HepG2 (cell line): Measurements from ENCODE around the gene BBOF1. TPM values are rescaled to one million over a fixed set of nuclear protein-coding genes. Genes with fewer than 3 reads are reported as not detected.

Source experiments
- AGO2 ChIP-seq: fragments of 200-400 bp; formaldehyde crosslinking; optimal IDR thresholded peaks from 2 replicates; pipeline ENCODE3; 2017; ENCODE audit warnings: mild to moderate bottlenecking, low read depth, low read length, moderate library complexity
- ASH2L ChIP-seq: fragments of 300-600, 200-600 bp; sonication (generic); IDR thresholded peaks from 2 replicates; pipeline ENCODE4 v1.7.0; 2017; ENCODE audit warnings: low read depth, mild to moderate bottlenecking, moderate library complexity, mixed read lengths, low read length; ENCODE audit not compliant: insufficient read length
- BRD4 ChIP-seq: sonication (generic); formaldehyde crosslinking; IDR thresholded peaks from 2 replicates; pipeline ENCODE4 v1.4.0; 2020; ENCODE audit warnings: missing genetic modification reagents
- HCFC1 ChIP-seq: fragments of 150-350 bp; IDR thresholded peaks from 2 replicates; pipeline ENCODE4 v1.6.1; 2014; ENCODE audit warnings: low read depth, low read length
- KLF11 ChIP-seq: IDR thresholded peaks from 2 replicates; pipeline ENCODE4 v1.6.1; 2016; ENCODE audit warnings: missing compliant biosample characterization
- KLF15 ChIP-seq: sonication (generic); formaldehyde crosslinking; IDR thresholded peaks from 2 replicates; pipeline ENCODE4 v1.8.1; 2023; ENCODE audit warnings: borderline replicate concordance, mild to moderate bottlenecking, inconsistent platforms, missing genetic modification reagents, mixed read lengths
- MED8 ChIP-seq: sonication (generic); formaldehyde crosslinking; IDR thresholded peaks from 2 replicates; pipeline ENCODE4 v1.8.1; 2023; ENCODE audit warnings: mild to moderate bottlenecking, missing genetic modification reagents; ENCODE audit not compliant: insufficient replicate concordance
- MEF2D ChIP-seq: sonication (generic); formaldehyde crosslinking; IDR thresholded peaks from 2 replicates; pipeline ENCODE4 v1.5.1; 2020; ENCODE audit warnings: mild to moderate bottlenecking, missing genetic modification reagents
- NFRKB ChIP-seq: fragments of 450-650 bp; IDR thresholded peaks from 2 replicates; pipeline ENCODE4 v1.6.1; 2017
- SMAD9 ChIP-seq: sonication (generic); formaldehyde crosslinking; IDR thresholded peaks from 2 replicates; pipeline ENCODE4 v1.5.1; 2020; ENCODE audit warnings: mild to moderate bottlenecking, missing genetic modification reagents
- TGIF2 ChIP-seq: IDR thresholded peaks from 2 replicates; pipeline ENCODE4 v1.6.1; 2016; ENCODE audit warnings: control low read depth, missing compliant biosample characterization
- ZFP36L1 ChIP-seq: sonication (generic); formaldehyde crosslinking; IDR thresholded peaks from 2 replicates; pipeline ENCODE4 v1.8.0; 2022; ENCODE audit warnings: mild to moderate bottlenecking, missing genetic modification reagents, moderate library complexity
- ZNF138 ChIP-seq: sonication (generic); formaldehyde crosslinking; IDR thresholded peaks from 2 replicates; pipeline ENCODE4 v1.5.0; 2020; ENCODE audit warnings: mild to moderate bottlenecking, low read depth, missing genetic modification reagents
- ZNF234 ChIP-seq: sonication (generic); formaldehyde crosslinking; conservative IDR thresholded peaks from 2 replicates; pipeline ENCODE4 v1.5.1; 2020; ENCODE audit warnings: mild to moderate bottlenecking, missing genetic modification reagents
- ZNF432 ChIP-seq: sonication (generic); formaldehyde crosslinking; IDR thresholded peaks from 2 replicates; pipeline ENCODE4 v1.5.0; 2020; ENCODE audit warnings: missing genetic modification reagents, mild to moderate bottlenecking, borderline replicate concordance
- ZNF780A ChIP-seq: sonication (generic); formaldehyde crosslinking; IDR thresholded peaks from 2 replicates; pipeline ENCODE4 v1.8.0; 2022; ENCODE audit warnings: mild to moderate bottlenecking, missing genetic modification reagents, moderate library complexity
- polyA plus RNA-seq, 8 experiments: library from polyadenylated mRNA; depleted of rRNA in 3 of 8; stranded (reverse) in 7 of 8; unstranded in 1 of 8; fragments of >200 nt; fragmentation: Illumina TruSeq in 4 of 8; extraction: Trizol in 4 of 8; gene quantifications; 2 replicates each; pipeline versions ENCODE4 v1.2.1 to v1.2.3, GENCODE V29; 2011 to 2016; ENCODE audit warnings: low read depth in 4 of 8, missing spikeins in 1 of 8, mixed read lengths in 1 of 8; ENCODE audit not compliant: insufficient read depth in 1 of 8
- total RNA-seq, 5 experiments: library from RNA; depleted of rRNA; stranded (reverse); fragments of >200 nt; fragmentation: Illumina TruSeq; extraction: Trizol; gene quantifications; 2 replicates each; pipeline ENCODE4 v1.2.3, GENCODE V29; 2016; ENCODE audit warnings: low read depth in 1 of 5
- TF ChIP-seq, protein P1 (sequence below): sonication (generic); formaldehyde crosslinking; IDR thresholded peaks from 2 replicates; pipeline ENCODE4 v1.8.0; 2022; ENCODE audit warnings: mild to moderate bottlenecking, missing genetic modification reagents, moderate library complexity
- TF ChIP-seq, protein P2 (sequence below): fragments of 450-650 bp; IDR thresholded peaks from 2 replicates; pipeline ENCODE4 v1.6.1; 2016
- TF ChIP-seq, protein P3 (sequence below): sonication (generic); formaldehyde crosslinking; IDR thresholded peaks from 2 replicates; pipeline ENCODE4 v1.8.0; 2022; ENCODE audit warnings: mild to moderate bottlenecking, missing genetic modification reagents, borderline replicate concordance
- TF ChIP-seq, protein P4 (sequence below): sonication (generic); formaldehyde crosslinking; IDR thresholded peaks from 2 replicates; pipeline ENCODE4 v1.5.0; 2020; ENCODE audit warnings: missing genetic modification reagents, mild to moderate bottlenecking, borderline replicate concordance
- TF ChIP-seq, protein P5 (sequence below): sonication (generic); formaldehyde crosslinking; IDR thresholded peaks from 2 replicates; pipeline ENCODE4 v1.4.0; 2020; ENCODE audit warnings: mild to moderate bottlenecking, missing genetic modification reagents
- TF ChIP-seq, protein P6 (sequence below): sonication (generic); formaldehyde crosslinking; IDR thresholded peaks from 2 replicates; pipeline ENCODE4 v1.4.0; 2020; ENCODE audit warnings: mild to moderate bottlenecking, missing genetic modification reagents
- TF ChIP-seq, protein P7 (sequence below): sonication (generic); formaldehyde crosslinking; conservative IDR thresholded peaks from 2 replicates; pipeline ENCODE4 v1.4.0; 2020; ENCODE audit warnings: missing genetic modification reagents

The BBOF1 gene
- total and polyA plus RNA-seq, 2 of the 13 experiments (the other 11 are each of a cell fraction or from before 2014, with no cell fraction given) = 1.6 to 2.3 TPM

DNA sequence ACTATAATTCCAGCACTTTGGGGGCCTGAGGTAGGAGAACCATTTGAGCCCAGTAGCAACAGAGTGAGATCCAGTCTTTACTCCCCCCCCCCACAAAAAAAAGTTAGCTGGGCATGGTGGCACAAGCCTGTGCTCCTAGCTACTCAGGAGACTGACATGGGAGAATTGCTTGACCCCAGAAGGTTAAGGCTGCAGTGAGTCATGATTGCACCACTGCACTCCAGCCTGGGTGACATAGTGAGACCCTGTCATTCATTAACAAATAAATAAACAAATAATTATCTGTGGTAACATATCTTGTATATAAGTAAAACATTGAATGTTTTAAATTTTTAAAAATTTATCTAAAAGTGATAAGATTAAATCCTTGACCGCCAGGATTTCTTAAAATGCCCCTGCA, 4.8 kb upstream of the BBOF1 start (continued):
- peak; percentile 7; the same call in 1 of the 2 replicates for TF ChIP-seq MEF2D (CRISPR knock-in tag)
- TF ChIP-seq, protein P1, sequence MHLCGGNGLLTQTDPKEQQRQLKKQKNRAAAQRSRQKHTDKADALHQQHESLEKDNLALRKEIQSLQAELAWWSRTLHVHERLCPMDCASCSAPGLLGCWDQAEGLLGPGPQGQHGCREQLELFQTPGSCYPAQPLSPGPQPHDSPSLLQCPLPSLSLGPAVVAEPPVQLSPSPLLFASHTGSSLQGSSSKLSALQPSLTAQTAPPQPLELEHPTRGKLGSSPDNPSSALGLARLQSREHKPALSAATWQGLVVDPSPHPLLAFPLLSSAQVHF (CRISPR knock-in tag) = no peak
- no peak for TF ChIP-seq ZNF138 (CRISPR knock-in tag)
- TF ChIP-seq, protein P2, sequence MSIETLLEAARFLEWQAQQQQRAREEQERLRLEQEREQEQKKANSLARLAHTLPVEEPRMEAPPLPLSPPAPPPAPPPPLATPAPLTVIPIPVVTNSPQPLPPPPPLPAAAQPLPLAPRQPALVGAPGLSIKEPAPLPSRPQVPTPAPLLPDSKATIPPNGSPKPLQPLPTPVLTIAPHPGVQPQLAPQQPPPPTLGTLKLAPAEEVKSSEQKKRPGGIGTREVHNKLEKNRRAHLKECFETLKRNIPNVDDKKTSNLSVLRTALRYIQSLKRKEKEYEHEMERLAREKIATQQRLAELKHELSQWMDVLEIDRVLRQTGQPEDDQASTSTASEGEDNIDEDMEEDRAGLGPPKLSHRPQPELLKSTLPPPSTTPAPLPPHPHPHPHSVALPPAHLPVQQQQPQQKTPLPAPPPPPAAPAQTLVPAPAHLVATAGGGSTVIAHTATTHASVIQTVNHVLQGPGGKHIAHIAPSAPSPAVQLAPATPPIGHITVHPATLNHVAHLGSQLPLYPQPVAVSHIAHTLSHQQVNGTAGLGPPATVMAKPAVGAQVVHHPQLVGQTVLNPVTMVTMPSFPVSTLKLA = no peak
- no peak for TF ChIP-seq MED8 (CRISPR knock-in tag)
- no peak for TF ChIP-seq ZNF234 (CRISPR knock-in tag)
- no peak for TF ChIP-seq AGO2
- TF ChIP-seq KLF15 (CRISPR knock-in tag) = no peak
- TF ChIP-seq, protein P3, sequence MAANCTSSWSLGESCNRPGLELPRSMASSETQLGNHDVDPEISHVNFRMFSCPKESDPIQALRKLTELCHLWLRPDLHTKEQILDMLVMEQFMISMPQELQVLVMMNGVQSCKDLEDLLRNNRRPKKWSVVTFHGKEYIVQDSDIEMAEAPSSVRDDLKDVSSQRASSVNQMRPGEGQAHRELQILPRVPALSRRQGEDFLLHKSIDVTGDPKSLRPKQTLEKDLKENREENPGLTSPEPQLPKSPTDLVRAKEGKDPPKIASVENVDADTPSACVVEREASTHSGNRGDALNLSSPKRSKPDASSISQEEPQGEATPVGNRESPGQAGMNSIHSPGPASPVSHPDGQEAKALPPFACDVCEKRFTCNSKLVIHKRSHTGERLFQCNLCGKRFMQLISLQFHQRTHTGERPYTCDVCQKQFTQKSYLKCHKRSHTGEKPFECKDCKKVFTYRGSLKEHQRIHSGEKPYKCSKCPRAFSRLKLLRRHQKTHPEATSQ (CRISPR knock-in tag) = no peak
- no peak for TF ChIP-seq ZNF780A (CRISPR knock-in tag)
- TF ChIP-seq, protein P4, sequence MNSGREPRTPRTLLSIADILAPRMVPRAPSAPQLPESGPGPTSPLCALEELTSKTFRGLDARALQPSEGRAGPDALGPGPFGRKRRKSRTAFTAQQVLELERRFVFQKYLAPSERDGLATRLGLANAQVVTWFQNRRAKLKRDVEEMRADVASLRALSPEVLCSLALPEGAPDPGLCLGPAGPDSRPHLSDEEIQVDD = no peak
- no peak for TF ChIP-seq BRD4
- no peak for TF ChIP-seq ASH2L
- no peak for TF ChIP-seq NFRKB
- no peak for TF ChIP-seq KLF11
- TF ChIP-seq, protein P5, sequence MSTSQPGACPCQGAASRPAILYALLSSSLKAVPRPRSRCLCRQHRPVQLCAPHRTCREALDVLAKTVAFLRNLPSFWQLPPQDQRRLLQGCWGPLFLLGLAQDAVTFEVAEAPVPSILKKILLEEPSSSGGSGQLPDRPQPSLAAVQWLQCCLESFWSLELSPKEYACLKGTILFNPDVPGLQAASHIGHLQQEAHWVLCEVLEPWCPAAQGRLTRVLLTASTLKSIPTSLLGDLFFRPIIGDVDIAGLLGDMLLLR = no peak
- no peak for TF ChIP-seq TGIF2 (CRISPR knock-in tag)
- TF ChIP-seq, protein P6, sequence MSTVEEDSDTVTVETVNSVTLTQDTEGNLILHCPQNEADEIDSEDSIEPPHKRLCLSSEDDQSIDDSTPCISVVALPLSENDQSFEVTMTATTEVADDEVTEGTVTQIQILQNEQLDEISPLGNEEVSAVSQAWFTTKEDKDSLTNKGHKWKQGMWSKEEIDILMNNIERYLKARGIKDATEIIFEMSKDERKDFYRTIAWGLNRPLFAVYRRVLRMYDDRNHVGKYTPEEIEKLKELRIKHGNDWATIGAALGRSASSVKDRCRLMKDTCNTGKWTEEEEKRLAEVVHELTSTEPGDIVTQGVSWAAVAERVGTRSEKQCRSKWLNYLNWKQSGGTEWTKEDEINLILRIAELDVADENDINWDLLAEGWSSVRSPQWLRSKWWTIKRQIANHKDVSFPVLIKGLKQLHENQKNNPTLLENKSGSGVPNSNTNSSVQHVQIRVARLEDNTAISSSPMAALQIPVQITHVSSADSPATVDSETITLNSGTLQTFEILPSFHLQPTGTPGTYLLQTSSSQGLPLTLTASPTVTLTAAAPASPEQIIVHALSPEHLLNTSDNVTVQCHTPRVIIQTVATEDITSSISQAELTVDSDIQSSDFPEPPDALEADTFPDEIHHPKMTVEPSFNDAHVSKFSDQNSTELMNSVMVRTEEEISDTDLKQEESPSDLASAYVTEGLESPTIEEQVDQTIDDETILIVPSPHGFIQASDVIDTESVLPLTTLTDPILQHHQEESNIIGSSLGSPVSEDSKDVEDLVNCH (CRISPR knock-in tag) = no peak
- TF ChIP-seq, protein P7, sequence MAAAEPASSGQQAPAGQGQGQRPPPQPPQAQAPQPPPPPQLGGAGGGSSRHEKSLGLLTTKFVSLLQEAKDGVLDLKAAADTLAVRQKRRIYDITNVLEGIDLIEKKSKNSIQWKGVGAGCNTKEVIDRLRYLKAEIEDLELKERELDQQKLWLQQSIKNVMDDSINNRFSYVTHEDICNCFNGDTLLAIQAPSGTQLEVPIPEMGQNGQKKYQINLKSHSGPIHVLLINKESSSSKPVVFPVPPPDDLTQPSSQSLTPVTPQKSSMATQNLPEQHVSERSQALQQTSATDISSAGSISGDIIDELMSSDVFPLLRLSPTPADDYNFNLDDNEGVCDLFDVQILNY (CRISPR knock-in tag) = no peak
- no peak for TF ChIP-seq ZFP36L1 (CRISPR knock-in tag)
- TF ChIP-seq ZNF432 = no peak
- no peak for TF ChIP-seq HCFC1
- TF ChIP-seq SMAD9 (CRISPR knock-in tag) = no peak
